Activated CD8-positive, alpha-beta T cell treated with anti-CD3 and anti-CD28 coated beads for 36 hours (primary cell): ENCODE measurements around the gene SLC15A1. TPM values are rescaled to one million over a fixed set of nuclear protein-coding genes. Genes with fewer than 3 reads are reported as not detected.

Experiments used
- ATAC-seq: fragments of 200-7000 bp; cut with Tn5 transposase; one replicate; pipeline ENCODE4 v1.10.0; 2021; ENCODE audit warnings: mild to moderate bottlenecking, moderate library complexity
- CTCF ChIA-PET: fragments of 350-600 bp; sonication (Branson Sonifier 250); formaldehyde crosslinking; loops from one replicate; lab custom pipeline; 2021; ENCODE audit warnings: antibody characterized with exemption; lab: Charles Lee
- POLR2A ChIA-PET: fragments of 350-600 bp; sonication (Branson Sonifier 250); formaldehyde crosslinking; loops from one replicate; lab custom pipeline; 2021; ENCODE audit warnings: antibody characterized with exemption; lab: Charles Lee
- DNase-seq: peaks from one replicate; pipeline ENCODE4 v3.0.0-alpha.2; 2020
- H3K27ac Mint-ChIP-seq: one replicate; pipeline ENCODE4 v1.8.0; 2021; ENCODE audit warnings: mild to moderate bottlenecking, mixed read lengths
- H3K27me3 Mint-ChIP-seq: one replicate; pipeline ENCODE4 v1.8.0; 2021; ENCODE audit warnings: mixed read lengths
- H3K36me3 Mint-ChIP-seq: one replicate; pipeline ENCODE4 v1.8.0; 2021; ENCODE audit warnings: low read depth, mixed read lengths
- H3K4me1 Mint-ChIP-seq: one replicate; pipeline ENCODE4 v1.8.0; 2021; ENCODE audit warnings: low read depth, mixed read lengths
- H3K4me3 Mint-ChIP-seq: one replicate; pipeline ENCODE4 v1.8.0; 2021; ENCODE audit warnings: mild to moderate bottlenecking, moderate library complexity, mixed read lengths
- H3K9me3 Mint-ChIP-seq: one replicate; pipeline ENCODE4 v1.8.0; 2021; ENCODE audit warnings: mixed read lengths
- CTCF ChIP-seq: fragments of 200-600 bp; IDR thresholded peaks from one replicate; pipeline ENCODE4 v1.8.0; 2022; ENCODE audit warnings: antibody characterized with exemption, mild to moderate bottlenecking
- intact Hi-C: fragments of 100-400 bp; cut with micrococcal nuclease; formaldehyde crosslinking; loops from one replicate; pipeline ENCODE4 v1.10.0; 2022
- total RNA-seq, 2 experiments: library from RNA; stranded (reverse); gene quantifications; one replicate each; pipeline ENCODE4 v1.2.3, GENCODE V29; 2021

The SLC15A1 gene
- total RNA-seq, 2 experiments from 2014 or later, result not detected

GRCh38 chr13:98781905-98782304 is 29.4 kb upstream of the SLC15A1 start:
- Mint-ChIP-seq H3K27ac (no peak overlapping the region), H3K4me1 (no peaks in the 10 kb centered on the region), H3K9me3 (no peaks in the 10 kb centered on the region), H3K27me3 (peaks cover 15% of the 10 kb centered on the region), H3K36me3 (no peaks in the 10 kb centered on the region), H3K4me3 (no peak overlapping the region)
- intact Hi-C loops, result no loop called here
- ChIA-PET CTCF (no interaction called here), POLR2A (no interaction called here)
- no peak for TF ChIP-seq CTCF
- ATAC-seq (no peak), DNase-seq (no peak)

DNA sequence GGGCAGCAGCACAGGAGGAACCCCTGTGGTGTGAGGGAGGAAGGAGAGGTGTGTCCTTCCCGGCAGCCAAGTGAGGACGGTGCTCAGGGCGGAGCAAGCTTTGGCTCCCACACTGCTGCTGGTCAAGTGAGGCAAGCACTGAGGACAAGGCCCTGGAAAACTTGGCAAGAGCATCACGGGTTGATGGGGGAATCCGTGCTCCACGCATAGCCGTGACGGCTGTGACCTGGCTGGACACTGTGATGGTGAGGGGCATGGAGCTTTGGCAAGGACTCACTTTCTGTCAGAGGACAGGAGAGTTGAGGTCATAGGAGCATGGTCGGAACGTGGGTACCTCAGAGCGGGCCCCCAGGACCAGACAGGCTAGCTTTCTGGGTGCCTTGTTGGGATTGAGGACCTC is 29.0 kb upstream of the SLC15A1 start:
- intact Hi-C loops, result no loop called here
- H3K27me3 Mint-ChIP-seq, result peaks cover 15% of the 10 kb centered on the region
- no peaks in the 10 kb centered on the region for H3K4me1 Mint-ChIP-seq
- no peaks in the 10 kb centered on the region for H3K36me3 Mint-ChIP-seq
- ATAC-seq (no peak), DNase-seq (no peak)
- H3K9me3 Mint-ChIP-seq, result no peaks in the 10 kb centered on the region
- no peak for TF ChIP-seq CTCF
- H3K4me3 Mint-ChIP-seq, result no peak overlapping the region
- no peak overlapping the region for H3K27ac Mint-ChIP-seq
- POLR2A ChIA-PET, result no interaction called here
- CTCF ChIA-PET, result no interaction called here

GRCh38 chr13:98781045-98781444 is 28.6 kb upstream of the SLC15A1 start:
- H3K4me3 Mint-ChIP-seq, result no peak overlapping the region
- no peaks in the 10 kb centered on the region for H3K36me3 Mint-ChIP-seq
- peaks cover 15% of the 10 kb centered on the region for H3K27me3 Mint-ChIP-seq
- H3K4me1 Mint-ChIP-seq, result no peaks in the 10 kb centered on the region
- ATAC-seq (no peak), DNase-seq (no peak)
- POLR2A ChIA-PET, result no interaction called here
- no peak for TF ChIP-seq CTCF
- CTCF ChIA-PET, result no interaction called here
- intact Hi-C loops, result no loop called here
- H3K27ac Mint-ChIP-seq, result no peak overlapping the region
- no peaks in the 10 kb centered on the region for H3K9me3 Mint-ChIP-seq

- no peak for ATAC-seq
- H3K4me3 Mint-ChIP-seq, result no peak overlapping the region
- ChIA-PET CTCF (no interaction called here), POLR2A (no interaction called here)
- TF ChIP-seq CTCF, result no peak
- intact Hi-C loops, result no loop called here
- H3K27me3 Mint-ChIP-seq, result peaks cover 15% of the 10 kb centered on the region
- H3K9me3 Mint-ChIP-seq, result no peaks in the 10 kb centered on the region
- no peaks in the 10 kb centered on the region for H3K36me3 Mint-ChIP-seq
- no peak overlapping the region for H3K27ac Mint-ChIP-seq
- no peaks in the 10 kb centered on the region for H3K4me1 Mint-ChIP-seq
- no peak for DNase-seq
Measured at GRCh38 chr13:98780451-98780850, 28.0 kb upstream of the SLC15A1 start.

- ChIA-PET CTCF (no interaction called here), POLR2A (no interaction called here)
- Mint-ChIP-seq H3K27ac (no peak overlapping the region), H3K9me3 (no peaks in the 10 kb centered on the region), H3K27me3 (peaks cover 15% of the 10 kb centered on the region), H3K36me3 (no peaks in the 10 kb centered on the region), H3K4me1 (no peaks in the 10 kb centered on the region), H3K4me3 (no peak overlapping the region)
- ATAC-seq (no peak), DNase-seq (no peak)
- intact Hi-C loops, result no loop called here
- TF ChIP-seq CTCF, result no peak
Measured at GRCh38 chr13:98779695-98780094, 27.2 kb upstream of the SLC15A1 start.
